GM12878 (cell line): ENCODE data around the gene SERPINB13.
"Not testable (repeated sequence)": the region's sequence is repeated elsewhere in the genome, so short reads cannot be mapped to it uniquely, and the experiment has no call there.

Experiments used
- CHD2 ChIP-seq: IDR thresholded peaks from 2 replicates; pipeline ENCODE4 v1.6.1; 2011; ENCODE audit warnings: low read depth, low read length, improper control_type of control experiment, borderline replicate concordance
- DPF2 ChIP-seq: fragments of 450-650 bp; IDR thresholded peaks from 2 replicates; pipeline ENCODE4 v1.6.1; 2017; ENCODE audit warnings: mild to moderate bottlenecking
- NR2F1 ChIP-seq: fragments of 450-650 bp; conservative IDR thresholded peaks from 2 replicates; pipeline ENCODE4 v1.6.1; 2017; ENCODE audit warnings: mild to moderate bottlenecking
- POLR2A ChIP-seq: IDR thresholded peaks from 2 replicates; pipeline ENCODE4 v1.6.1; 2011; ENCODE audit warnings: low read depth, mild to moderate bottlenecking, low read length
- POLR2AphosphoS2 ChIP-seq: IDR thresholded peaks from 2 replicates; pipeline ENCODE4 v1.6.1; 2011; ENCODE audit warnings: low read depth, mild to moderate bottlenecking, low read length, improper control_type of control experiment, moderate library complexity
- SIN3A ChIP-seq: IDR thresholded peaks from 2 replicates; pipeline ENCODE4 v1.6.1; 2012; ENCODE audit warnings: low read depth, low read length, improper control_type of control experiment
- SMC3 ChIP-seq: IDR thresholded peaks from 2 replicates; pipeline ENCODE4 v1.6.1; 2011; ENCODE audit warnings: low read length, improper control_type of control experiment, borderline replicate concordance
- TAF1 ChIP-seq: IDR thresholded peaks from 2 replicates; pipeline ENCODE4 v1.6.1; 2011; ENCODE audit warnings: mild to moderate bottlenecking, low read depth, low read length, borderline replicate concordance
- ZNF274 ChIP-seq: IDR thresholded peaks from one replicate; pipeline ENCODE4 v1.8.0; 2011; ENCODE audit not compliant: insufficient read length, insufficient read depth
- TF ChIP-seq, protein P1 (sequence below), 3 experiments: IDR thresholded peaks in 2 of 3; conservative IDR thresholded peaks in 1 of 3; 2 replicates each; pipeline ENCODE4 v1.5.1; 2011; ENCODE audit warnings: low read depth in 3 of 3, low read length in 3 of 3, mild to moderate bottlenecking in 3 of 3, control low read depth in 2 of 3, moderate library complexity in 2 of 3, inconsistent platforms in 1 of 3, mixed read lengths in 1 of 3; ENCODE audit not compliant: control insufficient read depth in 2 of 3, insufficient read depth in 1 of 3; ENCODE audit errors: extremely low read depth in 1 of 3
- TF ChIP-seq, protein P2 (sequence below): fragments of 450-650 bp; formaldehyde crosslinking; IDR thresholded peaks from 2 replicates; pipeline ENCODE4 v1.5.0; 2022; ENCODE audit warnings: mild to moderate bottlenecking, missing genetic modification characterization
- TF ChIP-seq, protein P3 (sequence below): fragments of 450-650 bp; IDR thresholded peaks from 2 replicates; pipeline ENCODE4 v1.6.1; 2016; ENCODE audit warnings: mild to moderate bottlenecking, moderate library complexity, borderline replicate concordance
- TF ChIP-seq, protein P4 (sequence below): IDR thresholded peaks from 2 replicates; pipeline ENCODE4 v1.6.1; 2011; ENCODE audit warnings: mild to moderate bottlenecking, low read depth, low read length, moderate library complexity; ENCODE audit not compliant: insufficient replicate concordance

DNA sequence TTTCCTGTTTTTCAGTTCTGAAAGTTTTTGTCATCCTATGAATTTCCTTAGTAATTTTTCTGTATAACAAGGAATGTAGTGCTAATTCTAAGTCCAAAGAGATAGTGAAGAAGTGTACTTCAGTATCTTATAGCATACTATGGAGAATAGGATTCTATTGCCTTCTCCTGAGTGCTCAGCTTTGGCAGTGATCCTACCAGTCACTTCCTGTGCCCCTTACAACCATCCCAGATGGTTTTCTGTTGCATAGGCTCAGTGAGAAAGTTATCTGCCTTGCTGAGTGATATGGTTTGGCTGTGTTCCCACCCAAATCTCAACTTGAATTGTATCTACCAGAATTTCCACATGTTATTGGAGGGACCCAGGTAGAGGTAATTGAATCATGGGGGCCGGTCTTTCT is 57.6 kb downstream of the SERPINB13 start:
- TF ChIP-seq, protein P1, sequence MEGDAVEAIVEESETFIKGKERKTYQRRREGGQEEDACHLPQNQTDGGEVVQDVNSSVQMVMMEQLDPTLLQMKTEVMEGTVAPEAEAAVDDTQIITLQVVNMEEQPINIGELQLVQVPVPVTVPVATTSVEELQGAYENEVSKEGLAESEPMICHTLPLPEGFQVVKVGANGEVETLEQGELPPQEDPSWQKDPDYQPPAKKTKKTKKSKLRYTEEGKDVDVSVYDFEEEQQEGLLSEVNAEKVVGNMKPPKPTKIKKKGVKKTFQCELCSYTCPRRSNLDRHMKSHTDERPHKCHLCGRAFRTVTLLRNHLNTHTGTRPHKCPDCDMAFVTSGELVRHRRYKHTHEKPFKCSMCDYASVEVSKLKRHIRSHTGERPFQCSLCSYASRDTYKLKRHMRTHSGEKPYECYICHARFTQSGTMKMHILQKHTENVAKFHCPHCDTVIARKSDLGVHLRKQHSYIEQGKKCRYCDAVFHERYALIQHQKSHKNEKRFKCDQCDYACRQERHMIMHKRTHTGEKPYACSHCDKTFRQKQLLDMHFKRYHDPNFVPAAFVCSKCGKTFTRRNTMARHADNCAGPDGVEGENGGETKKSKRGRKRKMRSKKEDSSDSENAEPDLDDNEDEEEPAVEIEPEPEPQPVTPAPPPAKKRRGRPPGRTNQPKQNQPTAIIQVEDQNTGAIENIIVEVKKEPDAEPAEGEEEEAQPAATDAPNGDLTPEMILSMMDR (IDR thresholded peaks at IDR 0.05 in 2 of 3, conservative IDR thresholded peaks at IDR 0.05 in 1 of 3; ENCODE audit: control insufficient read depth in 2 of 3, extremely low read depth in 1 of 3, insufficient read depth in 1 of 3, low read depth in 3 of 3, low read length in 3 of 3): not testable (repeated sequence)
- TF ChIP-seq CHD2, SIN3A, NR2F1, TAF1, DPF2, ZNF274, SMC3, POLR2AphosphoS2, POLR2A: not testable (repeated sequence)
- TF ChIP-seq, protein P2, sequence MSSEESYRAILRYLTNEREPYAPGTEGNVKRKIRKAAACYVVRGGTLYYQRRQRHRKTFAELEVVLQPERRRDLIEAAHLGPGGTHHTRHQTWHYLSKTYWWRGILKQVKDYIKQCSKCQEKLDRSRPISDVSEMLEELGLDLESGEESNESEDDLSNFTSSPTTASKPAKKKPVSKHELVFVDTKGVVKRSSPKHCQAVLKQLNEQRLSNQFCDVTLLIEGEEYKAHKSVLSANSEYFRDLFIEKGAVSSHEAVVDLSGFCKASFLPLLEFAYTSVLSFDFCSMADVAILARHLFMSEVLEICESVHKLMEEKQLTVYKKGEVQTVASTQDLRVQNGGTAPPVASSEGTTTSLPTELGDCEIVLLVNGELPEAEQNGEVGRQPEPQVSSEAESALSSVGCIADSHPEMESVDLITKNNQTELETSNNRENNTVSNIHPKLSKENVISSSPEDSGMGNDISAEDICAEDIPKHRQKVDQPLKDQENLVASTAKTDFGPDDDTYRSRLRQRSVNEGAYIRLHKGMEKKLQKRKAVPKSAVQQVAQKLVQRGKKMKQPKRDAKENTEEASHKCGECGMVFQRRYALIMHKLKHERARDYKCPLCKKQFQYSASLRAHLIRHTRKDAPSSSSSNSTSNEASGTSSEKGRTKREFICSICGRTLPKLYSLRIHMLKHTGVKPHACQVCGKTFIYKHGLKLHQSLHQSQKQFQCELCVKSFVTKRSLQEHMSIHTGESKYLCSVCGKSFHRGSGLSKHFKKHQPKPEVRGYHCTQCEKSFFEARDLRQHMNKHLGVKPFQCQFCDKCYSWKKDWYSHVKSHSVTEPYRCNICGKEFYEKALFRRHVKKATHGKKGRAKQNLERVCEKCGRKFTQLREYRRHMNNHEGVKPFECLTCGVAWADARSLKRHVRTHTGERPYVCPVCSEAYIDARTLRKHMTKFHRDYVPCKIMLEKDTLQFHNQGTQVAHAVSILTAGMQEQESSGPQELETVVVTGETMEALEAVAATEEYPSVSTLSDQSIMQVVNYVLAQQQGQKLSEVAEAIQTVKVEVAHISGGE (CRISPR knock-in tag): not testable (repeated sequence)
- TF ChIP-seq, protein P3, sequence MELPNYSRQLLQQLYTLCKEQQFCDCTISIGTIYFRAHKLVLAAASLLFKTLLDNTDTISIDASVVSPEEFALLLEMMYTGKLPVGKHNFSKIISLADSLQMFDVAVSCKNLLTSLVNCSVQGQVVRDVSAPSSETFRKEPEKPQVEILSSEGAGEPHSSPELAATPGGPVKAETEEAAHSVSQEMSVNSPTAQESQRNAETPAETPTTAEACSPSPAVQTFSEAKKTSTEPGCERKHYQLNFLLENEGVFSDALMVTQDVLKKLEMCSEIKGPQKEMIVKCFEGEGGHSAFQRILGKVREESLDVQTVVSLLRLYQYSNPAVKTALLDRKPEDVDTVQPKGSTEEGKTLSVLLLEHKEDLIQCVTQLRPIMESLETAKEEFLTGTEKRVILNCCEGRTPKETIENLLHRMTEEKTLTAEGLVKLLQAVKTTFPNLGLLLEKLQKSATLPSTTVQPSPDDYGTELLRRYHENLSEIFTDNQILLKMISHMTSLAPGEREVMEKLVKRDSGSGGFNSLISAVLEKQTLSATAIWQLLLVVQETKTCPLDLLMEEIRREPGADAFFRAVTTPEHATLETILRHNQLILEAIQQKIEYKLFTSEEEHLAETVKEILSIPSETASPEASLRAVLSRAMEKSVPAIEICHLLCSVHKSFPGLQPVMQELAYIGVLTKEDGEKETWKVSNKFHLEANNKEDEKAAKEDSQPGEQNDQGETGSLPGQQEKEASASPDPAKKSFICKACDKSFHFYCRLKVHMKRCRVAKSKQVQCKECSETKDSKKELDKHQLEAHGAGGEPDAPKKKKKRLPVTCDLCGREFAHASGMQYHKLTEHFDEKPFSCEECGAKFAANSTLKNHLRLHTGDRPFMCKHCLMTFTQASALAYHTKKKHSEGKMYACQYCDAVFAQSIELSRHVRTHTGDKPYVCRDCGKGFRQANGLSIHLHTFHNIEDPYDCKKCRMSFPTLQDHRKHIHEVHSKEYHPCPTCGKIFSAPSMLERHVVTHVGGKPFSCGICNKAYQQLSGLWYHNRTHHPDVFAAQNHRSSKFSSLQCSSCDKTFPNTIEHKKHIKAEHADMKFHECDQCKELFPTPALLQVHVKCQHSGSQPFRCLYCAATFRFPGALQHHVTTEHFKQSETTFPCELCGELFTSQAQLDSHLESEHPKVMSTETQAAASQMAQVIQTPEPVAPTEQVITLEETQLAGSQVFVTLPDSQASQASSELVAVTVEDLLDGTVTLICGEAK: not testable (repeated sequence)
- TF ChIP-seq, protein P4, sequence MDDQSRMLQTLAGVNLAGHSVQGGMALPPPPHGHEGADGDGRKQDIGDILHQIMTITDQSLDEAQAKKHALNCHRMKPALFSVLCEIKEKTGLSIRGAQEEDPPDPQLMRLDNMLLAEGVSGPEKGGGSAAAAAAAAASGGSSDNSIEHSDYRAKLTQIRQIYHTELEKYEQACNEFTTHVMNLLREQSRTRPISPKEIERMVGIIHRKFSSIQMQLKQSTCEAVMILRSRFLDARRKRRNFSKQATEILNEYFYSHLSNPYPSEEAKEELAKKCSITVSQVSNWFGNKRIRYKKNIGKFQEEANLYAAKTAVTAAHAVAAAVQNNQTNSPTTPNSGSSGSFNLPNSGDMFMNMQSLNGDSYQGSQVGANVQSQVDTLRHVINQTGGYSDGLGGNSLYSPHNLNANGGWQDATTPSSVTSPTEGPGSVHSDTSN: not testable (repeated sequence)
